Measurements from ENCODE around the gene WRAP73.

DNA sequence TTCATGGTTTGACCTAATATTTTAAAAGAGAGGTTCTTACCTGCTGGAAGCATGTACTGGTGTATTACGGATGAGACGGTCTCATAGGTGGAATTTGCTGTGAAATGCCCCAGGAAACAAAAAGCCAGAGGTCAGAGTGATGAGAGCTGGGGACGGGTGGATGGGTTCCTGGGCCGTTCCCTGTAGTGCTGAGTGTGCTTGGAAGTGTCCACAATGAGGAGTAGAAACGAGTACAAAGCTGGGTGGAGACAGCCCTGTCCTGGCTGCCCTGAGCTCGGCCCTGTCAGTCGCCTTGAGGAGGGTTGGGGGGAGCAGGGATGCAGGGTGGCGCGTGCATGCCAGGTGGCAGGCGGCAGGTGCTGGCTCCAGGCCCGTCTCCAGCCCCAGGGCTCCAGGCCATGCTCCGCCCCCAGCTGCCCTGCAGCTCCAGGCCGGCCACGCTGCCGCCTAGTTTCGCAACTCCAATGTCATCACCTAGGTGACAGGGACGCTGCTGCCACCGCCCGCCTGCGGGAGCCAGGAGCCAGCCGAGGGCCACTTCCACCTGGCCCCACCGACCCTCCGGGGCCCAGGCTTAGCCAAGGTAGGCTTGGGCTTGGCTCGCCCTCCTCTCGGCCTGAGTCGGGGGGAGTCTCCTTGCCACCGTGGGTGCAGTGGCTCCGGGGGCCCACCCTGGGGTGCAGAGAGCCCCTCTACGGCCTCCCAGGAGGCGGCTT, 18.8 kb upstream of the WRAP73 start:
- no peak for TF ChIP-seq TAF1 (IDR thresholded peaks at IDR 0.05; ENCODE audit: borderline replicate concordance, low read depth, low read length)
- no peak for TF ChIP-seq POLR2A (IDR thresholded peaks at IDR 0.05; ENCODE audit: low read depth, low read length)
- no peak for TF ChIP-seq POLR2AphosphoS5 (IDR thresholded peaks at IDR 0.05; ENCODE audit: low read depth, low read length)
